GM19099 (cell line): ENCODE data around the gene SORCS3.

Experiments
- POLR2A ChIP-seq: IDR thresholded peaks from 3 replicates; pipeline ENCODE4 v1.6.1; 2011; ENCODE audit warnings: low read depth; ENCODE audit not compliant: insufficient read length; ENCODE audit errors: extremely low read depth

Gene SORCS3

GRCh38 chr10:104639590-104640338 is 1.3 kb upstream of the SORCS3 start:
- TF ChIP-seq POLR2A: no peak

- TF ChIP-seq POLR2A: no peak
Measured at GRCh38 chr10:104640339-104641186, 527 bp upstream of the SORCS3 start.

- TF ChIP-seq POLR2A: no peak
Measured at GRCh38 chr10:104641937-104642657, 1.0 kb downstream of the SORCS3 start.

- no peak for TF ChIP-seq POLR2A
Measured at GRCh38 chr10:104642658-104643302, 1.7 kb downstream of the SORCS3 start.

GRCh38 chr10:104643303-104643663 is 2.2 kb downstream of the SORCS3 start:
- TF ChIP-seq POLR2A: no peak

GRCh38 chr10:104646146-104646545 is 5.1 kb downstream of the SORCS3 start:
- no peak for TF ChIP-seq POLR2A

- TF ChIP-seq POLR2A: no peak
Measured at GRCh38 chr10:104648421-104648820, 7.3 kb downstream of the SORCS3 start.

GRCh38 chr10:104650072-104650471 is 9.0 kb downstream of the SORCS3 start:
- no peak for TF ChIP-seq POLR2A

GRCh38 chr10:104650635-104651331 is 9.7 kb downstream of the SORCS3 start:
- no peak for TF ChIP-seq POLR2A

- no peak for TF ChIP-seq POLR2A
Measured at GRCh38 chr10:104657036-104657435, 15.9 kb downstream of the SORCS3 start.

GRCh38 chr10:104657457-104657856 is 16.4 kb downstream of the SORCS3 start:
- TF ChIP-seq POLR2A: no peak

- TF ChIP-seq POLR2A: no peak
Measured at GRCh38 chr10:104658067-104658466, 17.0 kb downstream of the SORCS3 start.

- no peak for TF ChIP-seq POLR2A
Measured at GRCh38 chr10:104659809-104660208, 18.7 kb downstream of the SORCS3 start.

GRCh38 chr10:104663076-104663475 is 22.0 kb downstream of the SORCS3 start:
- no peak for TF ChIP-seq POLR2A

GRCh38 chr10:104663563-104663962 is 22.5 kb downstream of the SORCS3 start:
- TF ChIP-seq POLR2A: no peak

- TF ChIP-seq POLR2A: no peak
Measured at GRCh38 chr10:104664205-104664604, 23.1 kb downstream of the SORCS3 start.
